NCI-H82 treated with DMSO at 0.1 percent for 48 hours (cell line): Measurements from ENCODE around the gene HEPACAM.

Experiments used
- DNase-seq: peaks from one replicate; lab custom pipeline; 2025; ENCODE audit not compliant: unreplicated experiment; lab: John Stamatoyannopoulos, UW

The HEPACAM gene

GRCh38 chr11:124869856-124870387, 65.9 kb downstream of the HEPACAM start:
- DNase-seq = no peak

- DNase-seq = no peak
Observed at GRCh38 chr11:124869331-124869730, 66.5 kb downstream of the HEPACAM start.
